ENCODE results near the gene GINS3. TPM values are rescaled to one million over a fixed set of nuclear protein-coding genes. Genes with fewer than 3 reads are reported as not detected.

The GINS3 gene
- total RNA-seq, 1 donor from 2014 or later: 5.9 TPM

DNA sequence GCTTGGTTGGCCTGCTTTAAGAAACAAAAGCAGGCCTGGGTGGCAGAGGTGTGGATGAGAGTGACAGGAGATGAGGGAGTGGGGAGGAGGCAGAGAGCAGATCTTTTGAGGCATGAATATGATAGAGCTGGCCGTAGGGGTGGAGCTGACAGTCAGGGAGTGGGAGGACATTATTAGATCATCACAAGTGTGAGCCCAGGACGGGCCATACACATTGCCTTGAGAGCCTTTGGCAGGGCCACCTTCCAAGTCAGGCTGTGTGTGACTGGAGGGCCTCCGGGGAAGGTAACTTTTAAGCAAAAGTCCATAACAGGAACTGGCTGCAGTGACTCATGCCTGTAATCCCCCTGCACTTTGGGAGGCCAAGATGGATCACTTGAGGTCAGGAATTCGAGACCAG lies 26.3 kb downstream of the GINS3 start:
- no peak for DNase-seq
- no peak overlapping the region for H3K4me3 Mint-ChIP-seq (ENCODE audit: unreplicated experiment)
- TF ChIP-seq, protein P1, sequence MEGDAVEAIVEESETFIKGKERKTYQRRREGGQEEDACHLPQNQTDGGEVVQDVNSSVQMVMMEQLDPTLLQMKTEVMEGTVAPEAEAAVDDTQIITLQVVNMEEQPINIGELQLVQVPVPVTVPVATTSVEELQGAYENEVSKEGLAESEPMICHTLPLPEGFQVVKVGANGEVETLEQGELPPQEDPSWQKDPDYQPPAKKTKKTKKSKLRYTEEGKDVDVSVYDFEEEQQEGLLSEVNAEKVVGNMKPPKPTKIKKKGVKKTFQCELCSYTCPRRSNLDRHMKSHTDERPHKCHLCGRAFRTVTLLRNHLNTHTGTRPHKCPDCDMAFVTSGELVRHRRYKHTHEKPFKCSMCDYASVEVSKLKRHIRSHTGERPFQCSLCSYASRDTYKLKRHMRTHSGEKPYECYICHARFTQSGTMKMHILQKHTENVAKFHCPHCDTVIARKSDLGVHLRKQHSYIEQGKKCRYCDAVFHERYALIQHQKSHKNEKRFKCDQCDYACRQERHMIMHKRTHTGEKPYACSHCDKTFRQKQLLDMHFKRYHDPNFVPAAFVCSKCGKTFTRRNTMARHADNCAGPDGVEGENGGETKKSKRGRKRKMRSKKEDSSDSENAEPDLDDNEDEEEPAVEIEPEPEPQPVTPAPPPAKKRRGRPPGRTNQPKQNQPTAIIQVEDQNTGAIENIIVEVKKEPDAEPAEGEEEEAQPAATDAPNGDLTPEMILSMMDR (IDR thresholded peaks at IDR 0.05; ENCODE audit: partially characterized antibody, unreplicated experiment): no peak
- H3K27me3 Mint-ChIP-seq (ENCODE audit: unreplicated experiment): no peaks in the 10 kb centered on the region
- peaks cover 6% of the 10 kb centered on the region for H3K4me1 Mint-ChIP-seq (ENCODE audit: low read depth, unreplicated experiment)
- no peaks in the 10 kb centered on the region for H3K9me3 Mint-ChIP-seq (ENCODE audit: unreplicated experiment)
- H3K36me3 Mint-ChIP-seq (ENCODE audit: unreplicated experiment): no peaks in the 10 kb centered on the region
- no peak overlapping the region for H3K27ac Mint-ChIP-seq (ENCODE audit: unreplicated experiment)

DNA sequence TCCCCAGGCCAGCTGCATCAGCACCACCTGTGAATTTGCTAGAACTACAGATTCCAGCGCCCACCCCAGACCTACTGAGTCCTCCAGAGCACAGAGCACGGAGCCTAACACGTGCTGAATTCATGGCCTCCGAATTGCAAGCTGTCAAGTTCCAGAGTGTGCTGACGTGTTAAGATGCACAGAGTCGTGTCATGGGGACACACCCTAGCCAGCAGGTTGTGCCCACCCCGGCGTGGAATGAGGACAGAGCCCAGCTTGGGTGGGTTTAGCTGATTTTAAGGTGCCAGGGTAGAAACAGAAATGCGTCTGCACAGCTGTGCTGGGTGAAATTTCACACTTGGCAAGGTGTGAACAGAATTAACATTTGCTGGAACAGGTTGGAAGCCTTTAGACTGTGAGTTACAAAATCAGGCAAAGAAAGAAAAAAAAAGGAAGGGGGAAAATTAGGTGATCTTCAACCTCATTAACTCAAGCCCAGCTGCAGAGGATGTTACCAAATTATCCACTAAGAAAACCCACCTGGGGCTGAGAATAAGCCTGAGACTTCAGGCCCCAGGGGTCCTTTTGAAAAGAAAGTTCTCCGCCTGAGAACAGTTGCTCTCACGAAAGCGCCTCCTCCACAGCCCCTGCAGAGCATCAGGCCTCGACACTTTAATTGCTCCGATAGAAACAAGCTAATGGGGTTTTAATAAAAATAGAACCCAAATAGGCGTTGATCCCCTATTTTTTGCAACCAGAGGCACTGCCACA lies 27.1 kb downstream of the GINS3 start:
- Mint-ChIP-seq H3K27ac (ENCODE audit: unreplicated experiment) (no peak overlapping the region), H3K4me1 (ENCODE audit: low read depth, unreplicated experiment) (peaks cover 6% of the 10 kb centered on the region), H3K4me3 (ENCODE audit: unreplicated experiment) (no peak overlapping the region), H3K9me3 (ENCODE audit: unreplicated experiment) (no peaks in the 10 kb centered on the region), H3K27me3 (ENCODE audit: unreplicated experiment) (no peaks in the 10 kb centered on the region), H3K36me3 (ENCODE audit: unreplicated experiment) (no peaks in the 10 kb centered on the region)
- no peak for DNase-seq
- TF ChIP-seq, protein P1 (IDR thresholded peaks at IDR 0.05; ENCODE audit: partially characterized antibody, unreplicated experiment): no peak

DNA sequence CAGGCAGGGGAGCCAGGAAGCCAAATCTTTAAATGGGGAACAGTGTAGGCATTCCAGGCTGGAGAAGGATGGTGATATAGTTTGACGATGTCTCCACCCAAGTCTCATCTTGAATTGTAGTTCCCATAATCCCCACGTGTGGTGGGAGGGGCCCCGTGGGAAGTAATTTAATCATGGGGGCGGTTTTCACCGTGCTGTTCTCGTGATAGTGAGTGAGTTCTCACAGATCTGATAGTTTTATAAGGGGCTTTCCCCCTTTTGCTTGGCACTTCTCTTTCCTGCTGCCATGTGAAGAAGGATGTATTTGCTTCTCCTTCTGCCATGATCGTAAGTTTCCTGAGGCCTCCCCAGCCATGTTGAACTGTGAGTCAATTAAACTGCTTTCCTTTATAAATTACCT lies 28.8 kb downstream of the GINS3 start:
- DNase-seq: no peak
- no peaks in the 10 kb centered on the region for H3K36me3 Mint-ChIP-seq (ENCODE audit: unreplicated experiment)

DNA sequence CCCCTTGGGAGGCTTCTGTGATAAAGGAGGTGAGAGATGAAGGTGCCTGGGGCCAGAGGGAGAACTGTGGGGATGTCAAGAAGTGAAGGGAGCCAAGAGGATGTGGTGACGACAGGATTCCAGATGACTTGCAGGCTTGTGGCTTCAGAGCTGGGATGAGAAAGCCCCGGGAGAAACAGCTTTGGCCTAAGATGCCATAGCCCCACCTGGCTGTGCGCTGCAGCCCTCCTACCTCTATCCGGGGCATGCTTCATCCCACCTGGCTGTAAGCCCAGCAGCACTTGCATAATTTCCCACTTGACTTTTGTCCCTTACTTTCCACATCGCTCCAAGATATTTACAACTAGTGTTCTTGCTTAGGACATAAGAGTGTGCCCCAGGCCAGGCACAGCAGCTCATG lies 29.3 kb downstream of the GINS3 start:
- TF ChIP-seq, protein P1 (IDR thresholded peaks at IDR 0.05; ENCODE audit: partially characterized antibody, unreplicated experiment): no peak
- no peak for DNase-seq
- Mint-ChIP-seq H3K9me3 (ENCODE audit: unreplicated experiment) (no peaks in the 10 kb centered on the region), H3K4me1 (ENCODE audit: low read depth, unreplicated experiment) (peaks cover 6% of the 10 kb centered on the region), H3K27me3 (ENCODE audit: unreplicated experiment) (peaks cover 2% of the 10 kb centered on the region), H3K27ac (ENCODE audit: unreplicated experiment) (no peak overlapping the region), H3K4me3 (ENCODE audit: unreplicated experiment) (no peak overlapping the region), H3K36me3 (ENCODE audit: unreplicated experiment) (no peaks in the 10 kb centered on the region)

More for the DNA sequence above, 28.8 kb downstream of the GINS3 start:
- H3K4me1 Mint-ChIP-seq (ENCODE audit: low read depth, unreplicated experiment): peaks cover 6% of the 10 kb centered on the region
- H3K9me3 Mint-ChIP-seq (ENCODE audit: unreplicated experiment): no peaks in the 10 kb centered on the region
- peaks cover 2% of the 10 kb centered on the region for H3K27me3 Mint-ChIP-seq (ENCODE audit: unreplicated experiment)
- no peak overlapping the region for H3K27ac Mint-ChIP-seq (ENCODE audit: unreplicated experiment)
- no peak overlapping the region for H3K4me3 Mint-ChIP-seq (ENCODE audit: unreplicated experiment)
- TF ChIP-seq, protein P1 (IDR thresholded peaks at IDR 0.05; ENCODE audit: partially characterized antibody, unreplicated experiment): no peak

DNA sequence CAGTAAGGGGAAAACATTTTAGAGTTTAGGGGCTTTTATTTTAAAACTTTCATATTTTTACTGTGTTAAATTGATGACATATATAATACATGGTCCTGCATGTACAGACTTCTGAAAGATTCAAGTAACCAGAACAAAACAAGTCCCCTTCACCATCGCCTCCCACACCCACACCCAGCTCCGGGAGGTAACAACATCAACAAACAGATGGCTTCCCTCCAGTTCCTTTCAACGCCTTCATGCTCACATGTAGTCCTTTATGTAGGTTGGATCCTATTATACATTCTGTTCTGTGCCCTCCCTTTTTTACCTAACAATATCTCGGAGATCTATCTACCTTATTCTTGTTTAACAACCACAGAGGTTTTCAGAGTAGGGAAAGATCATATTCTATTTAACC lies 30.5 kb downstream of the GINS3 start:
- Mint-ChIP-seq H3K27ac (ENCODE audit: unreplicated experiment) (no peak overlapping the region), H3K27me3 (ENCODE audit: unreplicated experiment) (peaks cover 2% of the 10 kb centered on the region), H3K36me3 (ENCODE audit: unreplicated experiment) (no peaks in the 10 kb centered on the region), H3K9me3 (ENCODE audit: unreplicated experiment) (no peaks in the 10 kb centered on the region), H3K4me1 (ENCODE audit: low read depth, unreplicated experiment) (peaks cover 8% of the 10 kb centered on the region), H3K4me3 (ENCODE audit: unreplicated experiment) (no peak overlapping the region)
- TF ChIP-seq, protein P1 (IDR thresholded peaks at IDR 0.05; ENCODE audit: partially characterized antibody, unreplicated experiment): no peak
- no peak for DNase-seq
